ENCODE data around the gene NFIC. TPM values are rescaled to one million over a fixed set of nuclear protein-coding genes. Genes with fewer than 3 reads are reported as not detected.
"Not testable (repeated sequence)": the region's sequence is repeated elsewhere in the genome, so short reads cannot be mapped to it uniquely, and the experiment has no call there.

The NFIC gene
- total RNA-seq, 2 experiments from 2014 or later = 12.6 to 13.1 TPM

GRCh38 chr19:3330047-3330446 lies 36.3 kb upstream of the NFIC start:
- no peak overlapping the region for H3K27ac Mint-ChIP-seq
- ChIA-PET POLR2A (no interaction called here), CTCF (interaction anchor here (1.0 to 6.6 kb wide), 2 partner anchors 99 to 143 kb away, joined by 3 to 44 read pairs; no protein-coding TSS in a partner anchor)
- peaks cover 5% of the 10 kb centered on the region for H3K27me3 Mint-ChIP-seq
- no peak overlapping the region for H3K4me3 Mint-ChIP-seq
- no peaks in the 10 kb centered on the region for H3K36me3 Mint-ChIP-seq (ENCODE audit: low read depth)
- H3K9me3 Mint-ChIP-seq = no peaks in the 10 kb centered on the region
- no peak for DNase-seq
- H3K4me1 Mint-ChIP-seq = peaks cover 2% of the 10 kb centered on the region

- POLR2A ChIA-PET; CTCF ChIA-PET; H3K36me3 Mint-ChIP-seq (ENCODE audit: low read depth); H3K9me3 Mint-ChIP-seq; H3K27ac Mint-ChIP-seq; H3K4me1 Mint-ChIP-seq; H3K27me3 Mint-ChIP-seq; H3K4me3 Mint-ChIP-seq; DNase-seq: not testable (repeated sequence)
Observed at GRCh38 chr19:3332232-3332631, 34.2 kb upstream of the NFIC start.

GRCh38 chr19:3333020-3333583 lies 33.3 kb upstream of the NFIC start:
- no peak for DNase-seq
- no peak overlapping the region for H3K27ac Mint-ChIP-seq
- H3K4me3 Mint-ChIP-seq = no peak overlapping the region
- CTCF ChIA-PET = interaction anchor here (0.6 kb wide), 1 partner anchor 172 kb away, joined by 3 read pairs; no protein-coding TSS in a partner anchor
- POLR2A ChIA-PET = no interaction called here
- no peaks in the 10 kb centered on the region for H3K36me3 Mint-ChIP-seq (ENCODE audit: low read depth)
- H3K9me3 Mint-ChIP-seq = no peaks in the 10 kb centered on the region
- H3K27me3 Mint-ChIP-seq = peaks cover 3% of the 10 kb centered on the region
- peaks cover 1% of the 10 kb centered on the region for H3K4me1 Mint-ChIP-seq

- Mint-ChIP-seq H3K27ac (no peak overlapping the region), H3K9me3 (no peaks in the 10 kb centered on the region), H3K36me3 (ENCODE audit: low read depth) (no peaks in the 10 kb centered on the region), H3K27me3 (peaks cover 3% of the 10 kb centered on the region), H3K4me3 (no peak overlapping the region), H3K4me1 (peaks cover 6% of the 10 kb centered on the region)
- CTCF ChIA-PET = no interaction called here
- POLR2A ChIA-PET = no interaction called here
- DNase-seq = no peak
Observed at GRCh38 chr19:3333662-3334061, 32.7 kb upstream of the NFIC start.

- H3K27me3 Mint-ChIP-seq; DNase-seq; H3K36me3 Mint-ChIP-seq (ENCODE audit: low read depth); H3K9me3 Mint-ChIP-seq; H3K27ac Mint-ChIP-seq; POLR2A ChIA-PET; H3K4me1 Mint-ChIP-seq; H3K4me3 Mint-ChIP-seq: not testable (repeated sequence)
- CTCF ChIA-PET = interaction anchor here (0.6 to 1.6 kb wide), 3 partner anchors 94 to 1065 kb away, joined by 3 to 5 read pairs (median 3); partner anchors contain the start of gene SH3GL1
Observed at GRCh38 chr19:3334749-3335430, 31.5 kb upstream of the NFIC start.

- ChIA-PET CTCF (interaction anchor here (0.6 to 1.6 kb wide), 3 partner anchors 94 to 1064 kb away, joined by 3 to 5 read pairs (median 3); partner anchors contain the start of gene SH3GL1), POLR2A (no interaction called here)
- no peaks in the 10 kb centered on the region for H3K36me3 Mint-ChIP-seq (ENCODE audit: low read depth)
- H3K27me3 Mint-ChIP-seq = peaks cover 3% of the 10 kb centered on the region
- no peak overlapping the region for H3K27ac Mint-ChIP-seq
- no peak overlapping the region for H3K4me3 Mint-ChIP-seq
- no peak for DNase-seq
- H3K9me3 Mint-ChIP-seq = no peaks in the 10 kb centered on the region
- peaks cover 12% of the 10 kb centered on the region for H3K4me1 Mint-ChIP-seq
Observed at GRCh38 chr19:3335431-3336350, 30.7 kb upstream of the NFIC start.

GRCh38 chr19:3336351-3336679 lies 30.1 kb upstream of the NFIC start:
- Mint-ChIP-seq H3K27me3 (peaks cover 3% of the 10 kb centered on the region), H3K4me1 (peaks cover 12% of the 10 kb centered on the region), H3K36me3 (ENCODE audit: low read depth) (no peaks in the 10 kb centered on the region), H3K9me3 (no peaks in the 10 kb centered on the region), H3K27ac (no peak overlapping the region), H3K4me3 (no peak overlapping the region)
- ChIA-PET POLR2A (no interaction called here), CTCF (interaction anchor here (0.6 to 1.6 kb wide), 2 partner anchors 55 to 93 kb away, joined by 3 to 5 read pairs; no protein-coding TSS in a partner anchor)
- DNase-seq = no peak

GRCh38 chr19:3336680-3337523 lies 29.5 kb upstream of the NFIC start:
- Mint-ChIP-seq H3K27me3 (peaks cover 3% of the 10 kb centered on the region), H3K9me3 (no peaks in the 10 kb centered on the region), H3K36me3 (ENCODE audit: low read depth) (no peaks in the 10 kb centered on the region), H3K4me3 (no peak overlapping the region), H3K27ac (no peak overlapping the region), H3K4me1 (peaks cover 12% of the 10 kb centered on the region)
- CTCF ChIA-PET = interaction anchor here (0.6 to 1.6 kb wide), 3 partner anchors 55 to 92 kb away, joined by 3 to 6 read pairs (median 5); no protein-coding TSS in a partner anchor
- POLR2A ChIA-PET = no interaction called here
- DNase-seq = no peak

GRCh38 chr19:3338541-3339181 lies 27.7 kb upstream of the NFIC start:
- Mint-ChIP-seq H3K36me3 (ENCODE audit: low read depth) (no peaks in the 10 kb centered on the region), H3K4me1 (peaks cover 12% of the 10 kb centered on the region), H3K27ac (peak overlapping the region; percentile 34), H3K9me3 (no peaks in the 10 kb centered on the region), H3K27me3 (peaks cover 3% of the 10 kb centered on the region), H3K4me3 (no peak overlapping the region)
- POLR2A ChIA-PET = no interaction called here
- CTCF ChIA-PET = interaction anchor here (0.7 to 1.6 kb wide), 3 partner anchors 13 to 90 kb away, joined by 3 to 6 read pairs (median 4); no protein-coding TSS in a partner anchor
- DNase-seq = peak; percentile 69

- POLR2A ChIA-PET = no interaction called here
- H3K36me3 Mint-ChIP-seq (ENCODE audit: low read depth) = no peaks in the 10 kb centered on the region
- DNase-seq = no peak
Observed at GRCh38 chr19:3340340-3340739, 26.0 kb upstream of the NFIC start.

GRCh38 chr19:3342246-3342645 lies 24.1 kb upstream of the NFIC start:
- ChIA-PET CTCF (interaction anchor here (1.1 kb wide), 1 partner anchor 15 kb away, joined by 3 read pairs; no protein-coding TSS in a partner anchor), POLR2A (no interaction called here)
- no peak overlapping the region for H3K27ac Mint-ChIP-seq
- no peaks in the 10 kb centered on the region for H3K9me3 Mint-ChIP-seq
- H3K4me3 Mint-ChIP-seq = no peak overlapping the region
- H3K4me1 Mint-ChIP-seq = peaks cover 10% of the 10 kb centered on the region
- no peak for DNase-seq
- H3K27me3 Mint-ChIP-seq = no peaks in the 10 kb centered on the region
- no peaks in the 10 kb centered on the region for H3K36me3 Mint-ChIP-seq (ENCODE audit: low read depth)

More at GRCh38 chr19:3340340-3340739, 26.0 kb upstream of the NFIC start:
- peaks cover 12% of the 10 kb centered on the region for H3K4me1 Mint-ChIP-seq
- CTCF ChIA-PET = no interaction called here
- no peak overlapping the region for H3K27ac Mint-ChIP-seq
- no peak overlapping the region for H3K4me3 Mint-ChIP-seq
- no peaks in the 10 kb centered on the region for H3K9me3 Mint-ChIP-seq
- H3K27me3 Mint-ChIP-seq = no peaks in the 10 kb centered on the region

- not testable (repeated sequence) for H3K4me3 Mint-ChIP-seq; H3K27ac Mint-ChIP-seq; H3K27me3 Mint-ChIP-seq; H3K9me3 Mint-ChIP-seq; H3K36me3 Mint-ChIP-seq (ENCODE audit: low read depth); DNase-seq
- peaks cover 10% of the 10 kb centered on the region for H3K4me1 Mint-ChIP-seq
- ChIA-PET POLR2A (interaction anchor here (0.6 kb wide), 1 partner anchor 1684 kb away, joined by 3 read pairs; no protein-coding TSS in a partner anchor), CTCF (interaction anchor here (0.6 to 1.3 kb wide), 3 partner anchors 16 to 1290 kb away, joined by 3 to 4 read pairs (median 4); no protein-coding TSS in a partner anchor)
Observed at GRCh38 chr19:3342962-3343361, 23.4 kb upstream of the NFIC start.
